ENCODE data around the gene MYLK.

MYLK gene

GRCh38 chr3:123700791-123701722 is 183.1 kb downstream of the MYLK start:
- DNase-seq (ENCODE audit: low read depth in 2 of 2): no peak

- DNase-seq (ENCODE audit: low read depth in 2 of 2): no peak
These were observed 185.3 kb downstream of the MYLK start for GRCh38 chr3:123698813-123699212.

- no peak for DNase-seq (ENCODE audit: low read depth in 2 of 2)
These were observed 187.3 kb downstream of the MYLK start for GRCh38 chr3:123696808-123697207.

GRCh38 chr3:123695731-123696640 is 188.1 kb downstream of the MYLK start:
- no peak for DNase-seq (ENCODE audit: low read depth in 2 of 2)

- DNase-seq (ENCODE audit: low read depth in 2 of 2): no peak
These were observed 189.0 kb downstream of the MYLK start for GRCh38 chr3:123695152-123695551.

GRCh38 chr3:123694366-123695087 is 189.6 kb downstream of the MYLK start:
- DNase-seq (ENCODE audit: low read depth in 2 of 2): no peak

- no peak for DNase-seq (ENCODE audit: low read depth in 2 of 2)
These were observed 190.4 kb downstream of the MYLK start for GRCh38 chr3:123693584-123694190.

- DNase-seq (ENCODE audit: low read depth in 2 of 2): no peak
These were observed 191.5 kb downstream of the MYLK start for GRCh38 chr3:123692671-123693070.

GRCh38 chr3:123692041-123692440 is 192.1 kb downstream of the MYLK start:
- DNase-seq (ENCODE audit: low read depth in 2 of 2): no peak

GRCh38 chr3:123689831-123690230 is 194.3 kb downstream of the MYLK start:
- DNase-seq (ENCODE audit: low read depth in 2 of 2): no peak

GRCh38 chr3:123688241-123688747 is 195.8 kb downstream of the MYLK start:
- no peak for DNase-seq (ENCODE audit: low read depth in 2 of 2)

- DNase-seq (ENCODE audit: low read depth in 2 of 2): no peak
These were observed 196.8 kb downstream of the MYLK start for GRCh38 chr3:123687286-123687685.

- no peak for DNase-seq (ENCODE audit: low read depth in 2 of 2)
These were observed 197.9 kb downstream of the MYLK start for GRCh38 chr3:123686251-123686650.

GRCh38 chr3:123685780-123686179 is 198.4 kb downstream of the MYLK start:
- no peak for DNase-seq (ENCODE audit: low read depth in 2 of 2)

GRCh38 chr3:123684636-123685035 is 199.5 kb downstream of the MYLK start:
- DNase-seq (ENCODE audit: low read depth in 2 of 2): no peak

- DNase-seq (ENCODE audit: low read depth in 2 of 2): no peak
These were observed 199.9 kb downstream of the MYLK start for GRCh38 chr3:123684209-123684608.

GRCh38 chr3:123683505-123684154 is 200.5 kb downstream of the MYLK start:
- no peak for DNase-seq (ENCODE audit: low read depth in 2 of 2)

GRCh38 chr3:123682781-123683504 is 201.2 kb downstream of the MYLK start:
- DNase-seq (ENCODE audit: low read depth in 2 of 2): no peak

- DNase-seq (ENCODE audit: low read depth in 2 of 2): no peak
These were observed 201.8 kb downstream of the MYLK start for GRCh38 chr3:123682302-123682701.
